Sigmoid colon (tissue), 4 donors: ENCODE measurements around the gene HEATR1.

Experiments used
- EP300 ChIP-seq, 4 donors: sonication (generic); formaldehyde crosslinking; IDR thresholded peaks; one replicate each; pipeline ENCODE4 v1.6.1; 2017; ENCODE audit warnings: antibody characterized with exemption in 4 of 4
- POLR2A ChIP-seq, 2 donors: fragments of 450-650 bp; IDR thresholded peaks; one replicate each; pipeline ENCODE4 v1.6.1; 2016; ENCODE audit warnings: antibody characterized with exemption in 2 of 2, mild to moderate bottlenecking in 2 of 2, moderate library complexity in 2 of 2
- POLR2AphosphoS5 ChIP-seq, 4 donors: sonication (generic); formaldehyde crosslinking; IDR thresholded peaks; one replicate each; pipeline ENCODE4 v1.6.1; 2017; ENCODE audit warnings: antibody characterized with exemption in 4 of 4
- TF ChIP-seq, protein P1 (sequence below), 4 experiments: fragments of 450-650 bp in 3 of 4; fragments of 200-600 bp in 1 of 4; IDR thresholded peaks; one replicate each; pipeline ENCODE4 v1.5.1; 2016 to 2019; ENCODE audit warnings: antibody characterized with exemption in 4 of 4, mild to moderate bottlenecking in 3 of 4, moderate library complexity in 2 of 4

DNA sequence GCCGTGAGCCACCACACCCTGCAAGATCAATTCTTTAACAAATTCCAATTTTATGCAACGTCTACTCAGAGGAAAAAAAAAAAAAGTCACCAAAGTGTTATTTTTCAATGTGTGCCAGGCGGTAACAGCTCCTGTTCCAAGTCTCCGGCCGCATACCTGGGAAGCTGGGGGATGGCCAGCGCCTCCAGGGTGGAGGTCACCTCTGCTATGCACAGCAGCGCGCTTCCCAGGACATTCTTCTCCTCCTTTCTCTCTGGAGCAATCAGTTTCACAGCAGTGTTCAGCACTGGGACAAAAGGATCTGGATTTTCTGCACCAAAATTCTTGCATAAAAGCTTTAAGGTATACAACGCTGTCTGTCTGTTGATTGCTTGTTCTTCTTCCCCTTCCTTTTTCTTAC lies 46.2 kb downstream of the HEATR1 start:
- TF ChIP-seq, protein P1, sequence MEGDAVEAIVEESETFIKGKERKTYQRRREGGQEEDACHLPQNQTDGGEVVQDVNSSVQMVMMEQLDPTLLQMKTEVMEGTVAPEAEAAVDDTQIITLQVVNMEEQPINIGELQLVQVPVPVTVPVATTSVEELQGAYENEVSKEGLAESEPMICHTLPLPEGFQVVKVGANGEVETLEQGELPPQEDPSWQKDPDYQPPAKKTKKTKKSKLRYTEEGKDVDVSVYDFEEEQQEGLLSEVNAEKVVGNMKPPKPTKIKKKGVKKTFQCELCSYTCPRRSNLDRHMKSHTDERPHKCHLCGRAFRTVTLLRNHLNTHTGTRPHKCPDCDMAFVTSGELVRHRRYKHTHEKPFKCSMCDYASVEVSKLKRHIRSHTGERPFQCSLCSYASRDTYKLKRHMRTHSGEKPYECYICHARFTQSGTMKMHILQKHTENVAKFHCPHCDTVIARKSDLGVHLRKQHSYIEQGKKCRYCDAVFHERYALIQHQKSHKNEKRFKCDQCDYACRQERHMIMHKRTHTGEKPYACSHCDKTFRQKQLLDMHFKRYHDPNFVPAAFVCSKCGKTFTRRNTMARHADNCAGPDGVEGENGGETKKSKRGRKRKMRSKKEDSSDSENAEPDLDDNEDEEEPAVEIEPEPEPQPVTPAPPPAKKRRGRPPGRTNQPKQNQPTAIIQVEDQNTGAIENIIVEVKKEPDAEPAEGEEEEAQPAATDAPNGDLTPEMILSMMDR (IDR thresholded peaks at IDR 0.05), result no peak
- no peak for TF ChIP-seq POLR2AphosphoS5 (IDR thresholded peaks at IDR 0.05)
- TF ChIP-seq EP300 (IDR thresholded peaks at IDR 0.05), result no peak
- no peak for TF ChIP-seq POLR2A (IDR thresholded peaks at IDR 0.05)
